Keratinocyte (primary cell): ENCODE measurements around the gene ZBTB32. TPM values are rescaled to one million over a fixed set of nuclear protein-coding genes. Genes with fewer than 3 reads are reported as not detected.

Experiments
- DNase-seq: peaks from one replicate; pipeline ENCODE4 v3.0.0-alpha.2; 2011; ENCODE audit warnings: low read depth, missing footprints, low spot score
- FAIRE-seq: peaks from 2 replicates; lab custom pipeline; 2011; peaks lifted over from hg19 to GRCh38; lab: Jason Lieb, UNC
- H2AFZ ChIP-seq: 2 replicates; pipeline ENCODE4 v1.6.0; 2012; ENCODE audit warnings: low read length, control low read depth, inconsistent platforms; ENCODE audit not compliant: control insufficient read depth
- H3K27ac ChIP-seq: 2 replicates; pipeline ENCODE4 v1.5.1; 2011; ENCODE audit warnings: low read length; ENCODE audit not compliant: control insufficient read depth, insufficient read depth
- H3K27me3 ChIP-seq: 3 replicates; pipeline ENCODE4 v1.6.0; 2011; ENCODE audit warnings: low read length; ENCODE audit not compliant: control insufficient read depth, insufficient read depth; ENCODE audit errors: extremely low read depth
- H3K36me3 ChIP-seq, 2 experiments: 2 replicates in 1 of 2; 3 replicates in 1 of 2; pipeline ENCODE4 v1.5.1; 2011; ENCODE audit warnings: low read length in 2 of 2, mild to moderate bottlenecking in 1 of 2; ENCODE audit not compliant: control insufficient read depth in 2 of 2, insufficient read depth in 2 of 2; ENCODE audit errors: extremely low read depth in 1 of 2
- H3K4me1 ChIP-seq: 3 replicates; pipeline ENCODE4 v1.5.1; 2011; ENCODE audit warnings: low read length; ENCODE audit not compliant: control insufficient read depth, insufficient read depth; ENCODE audit errors: extremely low read depth
- H3K4me2 ChIP-seq: 3 replicates; pipeline ENCODE4 v1.6.0; 2011; ENCODE audit warnings: low read depth, low read length; ENCODE audit not compliant: control insufficient read depth, insufficient read depth; ENCODE audit errors: extremely low read depth
- H3K4me3 ChIP-seq, 3 experiments: fragments of 200-600 bp in 1 of 3; sonication (generic) in 1 of 3; 2 replicates in 2 of 3; 3 replicates in 1 of 3; pipeline ENCODE4 v1.5.1; 2011 to 2016; ENCODE audit warnings: low read length in 3 of 3, mild to moderate bottlenecking in 3 of 3, control low read depth in 2 of 3, inconsistent platforms in 1 of 3, low read depth in 1 of 3, mixed read lengths in 1 of 3, mixed run types in 1 of 3, moderate library complexity in 1 of 3; ENCODE audit not compliant: control insufficient read depth in 2 of 3, insufficient read depth in 2 of 3; ENCODE audit errors: extremely low read depth in 1 of 3
- H3K79me2 ChIP-seq: 2 replicates; pipeline ENCODE4 v1.6.0; 2012; ENCODE audit warnings: low read length; ENCODE audit not compliant: control insufficient read depth, insufficient read depth
- H3K9ac ChIP-seq: 3 replicates; pipeline ENCODE4 v1.6.0; 2011; ENCODE audit warnings: low read length; ENCODE audit not compliant: control insufficient read depth, insufficient read depth; ENCODE audit errors: extremely low read depth
- H3K9me1 ChIP-seq: 3 replicates; pipeline ENCODE4 v1.6.0; 2011; ENCODE audit warnings: low read length; ENCODE audit not compliant: control insufficient read depth, insufficient read depth; ENCODE audit errors: extremely low read depth
- H3K9me3 ChIP-seq: 2 replicates; pipeline ENCODE4 v1.5.1; 2012; ENCODE audit warnings: low read depth, low read length; ENCODE audit not compliant: control insufficient read depth
- H4K20me1 ChIP-seq: 3 replicates; pipeline ENCODE4 v1.6.0; 2011; ENCODE audit warnings: low read length; ENCODE audit not compliant: control insufficient read depth, insufficient read depth; ENCODE audit errors: extremely low read depth
- EZH2 ChIP-seq: IDR thresholded peaks from one replicate; pipeline ENCODE4 v1.6.1; 2012; ENCODE audit warnings: inconsistent platforms, mild to moderate bottlenecking, low read length, moderate library complexity
- dilution Hi-C: fragments of 300-500 bp; cut with MboI; formaldehyde crosslinking; loops from one replicate; pipeline ENCODE4 v1.7.0; 2020; ENCODE audit warnings: low sequenced_read_pairs; ENCODE audit not compliant: extremely low pct_ligation_motif_present
- polyA plus RNA-seq, 5 experiments: library from polyadenylated mRNA; depleted of rRNA in 3 of 5; stranded (reverse) in 3 of 5; stranded (forward) in 1 of 5; unstranded in 1 of 5; fragments of >200 nt; gene quantifications; 1 replicate in 1 of 5; 2 replicates in 3 of 5; 3 replicates in 1 of 5; pipeline versions ENCODE4 v1.2.1 to v1.2.3, GENCODE V29; 2011 to 2012; ENCODE audit warnings: missing spikeins in 2 of 5, low read depth in 1 of 5, low replicate concordance in 1 of 5
- TF ChIP-seq, protein P1 (sequence below), 3 experiments: IDR thresholded peaks in 1 of 3; conservative IDR thresholded peaks in 1 of 3; optimal IDR thresholded peaks in 1 of 3; 2 replicates in 2 of 3; 3 replicates in 1 of 3; pipeline versions ENCODE3 to v1.5.1; 2011; ENCODE audit warnings: low read length in 3 of 3, mild to moderate bottlenecking in 3 of 3, moderate library complexity in 2 of 3, control low read depth in 1 of 3, inconsistent platforms in 1 of 3; ENCODE audit not compliant: insufficient read depth in 2 of 3; ENCODE audit errors: extremely low read depth in 1 of 3

Gene ZBTB32
- polyA plus RNA-seq, 1 donor (not counting 4 experiments of a cell fraction or from before 2014, with no cell fraction given) = not detected

GRCh38 chr19:35755550-35756376 is 51.4 kb downstream of the ZBTB32 start:
- Histone ChIP-seq H3K9me3 (no peaks in the 10 kb centered on the region), H3K79me2 (peaks cover 19% of the 10 kb centered on the region), H3K4me3 (no peak overlapping the region), H3K4me1 (peaks cover 23% of the 10 kb centered on the region), H3K9me1 (no peaks in the 10 kb centered on the region), H3K27ac (no peak overlapping the region), H3K4me2 (peak overlapping the region; percentile 25), H3K36me3 (peaks cover 18 to 19% of the 10 kb centered on the region in 2 experiments), H3K27me3 (no peaks in the 10 kb centered on the region), H2AFZ (no peak overlapping the region), H3K9ac (peak overlapping the region; percentile 37), H4K20me1 (no peaks in the 10 kb centered on the region)
- no peak for FAIRE-seq
- dilution Hi-C loops = no loop called here
- DNase-seq = no peak
- TF ChIP-seq, protein P1, sequence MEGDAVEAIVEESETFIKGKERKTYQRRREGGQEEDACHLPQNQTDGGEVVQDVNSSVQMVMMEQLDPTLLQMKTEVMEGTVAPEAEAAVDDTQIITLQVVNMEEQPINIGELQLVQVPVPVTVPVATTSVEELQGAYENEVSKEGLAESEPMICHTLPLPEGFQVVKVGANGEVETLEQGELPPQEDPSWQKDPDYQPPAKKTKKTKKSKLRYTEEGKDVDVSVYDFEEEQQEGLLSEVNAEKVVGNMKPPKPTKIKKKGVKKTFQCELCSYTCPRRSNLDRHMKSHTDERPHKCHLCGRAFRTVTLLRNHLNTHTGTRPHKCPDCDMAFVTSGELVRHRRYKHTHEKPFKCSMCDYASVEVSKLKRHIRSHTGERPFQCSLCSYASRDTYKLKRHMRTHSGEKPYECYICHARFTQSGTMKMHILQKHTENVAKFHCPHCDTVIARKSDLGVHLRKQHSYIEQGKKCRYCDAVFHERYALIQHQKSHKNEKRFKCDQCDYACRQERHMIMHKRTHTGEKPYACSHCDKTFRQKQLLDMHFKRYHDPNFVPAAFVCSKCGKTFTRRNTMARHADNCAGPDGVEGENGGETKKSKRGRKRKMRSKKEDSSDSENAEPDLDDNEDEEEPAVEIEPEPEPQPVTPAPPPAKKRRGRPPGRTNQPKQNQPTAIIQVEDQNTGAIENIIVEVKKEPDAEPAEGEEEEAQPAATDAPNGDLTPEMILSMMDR (optimal IDR thresholded peaks at IDR 0.05 in 1 of 3, IDR thresholded peaks at IDR 0.05 in 1 of 3, conservative IDR thresholded peaks at IDR 0.05 in 1 of 3; ENCODE audit: extremely low read depth in 1 of 3, insufficient read depth in 2 of 3, low read length in 3 of 3) = no peak

GRCh38 chr19:35756377-35757230 is 52.2 kb downstream of the ZBTB32 start, which contains the start of gene HSPB6:
HSPB6 (minus strand) TSS chr19:35757029; CDS start chr19:35757008, 21 bp downstream.
- FAIRE-seq = no peak
- peak within 1 kb of the TSS; percentile 15 for H2AFZ ChIP-seq

More at GRCh38 chr19:35756377-35757230, 52.2 kb downstream of the ZBTB32 start, which contains the start of gene HSPB6:
- Histone ChIP-seq H3K79me2 (peaks cover 20% of the 10 kb centered on the region), H3K9me1 (no peaks in the 10 kb centered on the region), H4K20me1 (no peaks in the 10 kb centered on the region), H3K4me3 (peak within 1 kb of the TSS; percentile 65 to 95 (median 92)), H3K36me3 (peaks cover 19 to 20% of the 10 kb centered on the region in 2 experiments), H3K27me3 (no peaks in the 10 kb centered on the region), H3K9ac (peak within 1 kb of the TSS; percentile 52), H3K4me1 (peaks cover 23% of the 10 kb centered on the region), H3K4me2 (peak within 1 kb of the TSS; percentile 82), H3K9me3 (no peaks in the 10 kb centered on the region), H3K27ac (peak within 1 kb of the TSS; percentile 43)
- DNase-seq = no peak
- TF ChIP-seq, protein P1 (optimal IDR thresholded peaks at IDR 0.05 in 1 of 3, IDR thresholded peaks at IDR 0.05 in 1 of 3, conservative IDR thresholded peaks at IDR 0.05 in 1 of 3; ENCODE audit: extremely low read depth in 1 of 3, insufficient read depth in 2 of 3, low read length in 3 of 3) = no peak
- no peak for TF ChIP-seq EZH2
- dilution Hi-C loops = no loop called here
